GM18909 (cell line): ENCODE data around the gene TXNRD2.

Experiments
- ATAC-seq: cut with Tn5 transposase; IDR thresholded peaks from one replicate; pipeline ENCODE4 v1.9.1; 2021; ENCODE audit warnings: mild to moderate bottlenecking; ENCODE audit not compliant: unreplicated experiment, poor library complexity

Gene TXNRD2

DNA sequence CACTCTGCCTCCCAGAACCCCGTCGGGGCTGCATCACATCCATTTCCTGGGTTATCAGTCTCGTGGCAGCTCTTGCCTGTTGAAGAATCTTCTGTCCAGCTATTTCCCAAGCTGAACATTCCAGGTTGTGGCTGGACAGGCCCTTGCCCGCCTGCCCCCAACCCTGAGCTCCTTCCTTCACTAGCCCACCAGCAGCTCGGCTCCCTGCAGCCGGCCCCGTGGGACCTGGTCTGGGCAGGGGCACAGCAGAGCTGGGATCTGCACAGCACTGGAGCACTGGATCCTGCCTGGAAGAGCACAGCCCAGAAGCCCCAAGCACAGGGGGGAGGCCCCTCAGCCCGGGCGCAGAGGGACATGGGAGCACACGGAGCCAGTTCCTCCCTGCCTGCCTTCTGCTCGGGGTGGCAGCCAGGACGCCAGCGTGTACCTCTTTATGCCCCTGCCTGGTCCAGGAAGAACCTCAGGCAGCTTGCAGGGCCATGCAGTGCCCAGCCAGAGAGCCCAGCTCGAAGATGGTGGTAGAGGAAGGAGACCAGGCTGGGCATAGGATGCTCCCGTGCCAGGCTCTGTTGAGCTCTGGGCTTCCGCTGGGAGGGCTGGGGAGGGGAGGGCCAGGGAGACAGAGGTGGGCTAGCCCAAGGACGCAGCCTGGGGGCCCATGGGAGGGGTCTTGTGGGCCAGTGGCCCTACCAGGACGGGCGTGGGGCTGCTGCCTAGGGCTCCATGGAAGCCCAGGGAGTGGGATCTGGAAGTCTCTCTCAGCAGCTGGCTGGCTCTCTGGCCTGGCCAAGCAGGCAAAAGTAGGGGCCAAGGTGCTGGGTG, 70.4 kb downstream of the TXNRD2 start:
- ATAC-seq: no peak

GRCh38 chr22:19870153-19871022, 71.2 kb downstream of the TXNRD2 start:
- no peak for ATAC-seq

DNA sequence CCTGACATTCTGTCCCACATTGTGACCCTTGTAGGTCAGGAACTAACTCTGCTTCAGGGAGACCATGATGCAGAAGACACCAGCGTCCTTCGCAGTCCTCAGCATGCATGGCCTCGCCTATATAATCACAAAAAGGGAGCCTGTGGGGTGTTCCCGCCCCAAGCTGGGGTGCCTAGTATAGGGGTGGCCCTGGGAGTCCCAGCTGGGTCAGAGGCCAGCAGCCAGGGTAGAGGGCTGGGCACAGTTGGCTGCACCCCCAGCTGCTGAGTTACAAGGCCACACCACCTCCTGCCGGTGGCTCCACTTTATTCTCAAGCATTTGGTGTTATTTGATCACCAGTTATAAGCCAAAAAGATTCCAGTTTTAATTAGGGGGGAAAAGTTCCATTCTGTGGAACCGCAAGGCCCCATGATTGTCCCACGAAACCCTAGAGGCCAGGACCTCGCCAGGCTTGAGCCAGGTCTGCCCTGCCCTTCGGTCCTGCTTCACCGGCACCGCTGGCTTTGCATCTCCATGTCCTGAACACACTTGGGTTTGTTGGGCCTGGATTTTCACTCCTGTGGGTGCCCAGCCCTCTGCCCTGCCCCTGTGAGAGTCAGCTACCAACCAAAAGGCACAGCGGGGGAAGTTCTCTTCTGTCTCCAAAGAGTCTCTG, 72.0 kb downstream of the TXNRD2 start:
- ATAC-seq: no peak

DNA sequence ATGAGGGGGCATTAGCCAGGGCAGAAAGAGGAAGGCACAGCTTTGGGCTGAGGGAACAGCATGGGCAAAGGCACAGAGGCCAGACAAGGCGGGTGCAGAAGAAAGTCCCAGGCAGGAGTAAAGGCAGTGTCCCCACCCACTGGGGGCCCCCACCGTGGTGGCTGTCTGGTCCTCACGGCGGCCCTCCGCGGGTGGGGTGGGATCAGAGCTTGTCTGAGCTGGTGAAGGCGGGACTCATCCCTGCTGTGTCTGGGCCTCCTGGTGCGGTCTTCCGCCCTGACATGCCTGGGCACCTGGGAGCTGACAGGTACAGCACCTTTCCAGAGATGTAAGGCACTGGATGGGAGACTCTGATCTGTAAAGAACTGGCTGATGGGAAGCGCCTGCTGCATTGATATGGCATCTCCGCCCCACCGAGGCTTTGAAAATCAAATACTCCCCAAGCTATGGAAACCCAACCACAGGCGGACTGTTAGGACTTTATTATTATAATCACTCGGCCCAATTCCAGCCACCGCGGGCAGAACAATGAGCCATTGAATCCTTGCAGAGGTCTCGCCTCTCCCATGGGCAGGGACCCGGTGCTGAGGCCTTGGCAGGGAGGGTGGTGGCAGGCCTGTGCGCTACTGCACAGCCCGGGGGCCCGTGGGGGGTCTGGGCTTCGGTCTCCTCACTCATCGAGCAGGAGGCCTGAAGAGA, 72.7 kb downstream of the TXNRD2 start:
- no peak for ATAC-seq

- no peak for ATAC-seq
Measured at GRCh38 chr22:19868333-19868732, 73.3 kb downstream of the TXNRD2 start.

DNA sequence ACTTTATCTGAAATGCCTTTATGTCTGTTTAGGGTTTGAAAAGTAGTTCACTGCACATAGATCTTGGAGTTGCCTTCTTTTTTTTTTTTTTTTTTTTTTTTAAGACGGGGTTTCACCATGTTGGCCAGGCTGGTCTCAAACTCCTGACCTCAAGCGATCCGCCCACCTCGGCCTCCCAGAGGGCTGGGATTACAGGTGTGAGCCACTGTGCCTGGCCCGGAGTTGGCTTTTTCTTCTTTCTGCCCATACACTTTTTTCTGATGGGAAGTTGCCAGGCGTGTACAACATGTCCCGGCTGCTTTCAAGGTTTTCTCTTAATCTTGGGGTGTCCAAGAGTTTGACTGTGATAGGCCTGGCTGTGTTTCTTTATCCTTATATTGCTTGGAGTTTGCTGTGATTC, 74.0 kb downstream of the TXNRD2 start:
- no peak for ATAC-seq

GRCh38 chr22:19866665-19867009, 75.0 kb downstream of the TXNRD2 start:
- no peak for ATAC-seq

- no peak for ATAC-seq
Measured at GRCh38 chr22:19865141-19865829, 76.3 kb downstream of the TXNRD2 start.

DNA sequence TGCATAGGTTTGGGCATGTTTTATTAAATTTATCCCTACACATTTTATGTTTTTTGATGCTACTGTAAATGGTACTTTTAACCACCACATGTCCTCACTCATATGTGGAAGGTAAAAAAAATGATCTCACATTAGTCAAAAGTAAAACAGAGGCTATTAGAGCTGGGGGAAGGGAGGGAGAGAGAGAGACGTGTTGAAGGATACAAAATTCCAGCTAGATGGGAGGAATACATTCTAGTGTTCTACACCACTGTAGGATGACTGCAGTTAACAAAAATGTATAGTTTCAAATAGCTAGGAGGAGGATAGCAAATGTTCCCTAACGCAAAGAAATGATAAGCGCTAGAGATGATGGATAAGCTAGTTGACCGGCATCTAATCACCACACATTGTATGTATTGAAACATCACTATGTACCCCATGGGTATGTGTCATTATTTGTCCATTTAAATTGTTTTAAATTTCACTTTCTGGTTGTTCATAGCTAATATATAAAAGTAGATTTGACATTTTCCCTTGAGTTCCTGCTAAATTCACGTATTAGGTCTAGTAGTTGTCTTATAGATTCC, 77.0 kb downstream of the TXNRD2 start:
- no peak for ATAC-seq

- ATAC-seq: no peak
Measured at GRCh38 chr22:19863571-19863970, 78.0 kb downstream of the TXNRD2 start.

- no peak for ATAC-seq
Measured at GRCh38 chr22:19862619-19863246, 78.9 kb downstream of the TXNRD2 start.

- no peak for ATAC-seq
Measured at GRCh38 chr22:19859861-19860510, 81.6 kb downstream of the TXNRD2 start.

DNA sequence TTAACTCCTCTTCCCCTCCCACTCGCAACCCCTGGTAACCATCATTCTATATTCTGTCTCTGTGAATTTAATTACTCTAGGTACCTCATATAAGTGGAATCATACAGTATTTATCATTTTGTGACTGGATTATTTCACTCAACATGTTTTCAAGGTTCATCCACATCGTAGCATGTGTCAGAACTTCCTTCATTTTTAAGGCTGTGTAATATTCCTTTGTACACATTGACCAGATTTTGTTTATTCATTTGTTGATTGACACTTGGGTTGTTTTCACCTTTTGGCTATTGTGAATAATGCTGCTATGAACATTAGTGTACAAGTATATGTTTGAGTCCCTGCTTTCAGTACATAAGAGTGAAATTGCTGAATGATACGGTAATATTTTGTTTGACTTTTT, 84.2 kb downstream of the TXNRD2 start:
- ATAC-seq: no peak

DNA sequence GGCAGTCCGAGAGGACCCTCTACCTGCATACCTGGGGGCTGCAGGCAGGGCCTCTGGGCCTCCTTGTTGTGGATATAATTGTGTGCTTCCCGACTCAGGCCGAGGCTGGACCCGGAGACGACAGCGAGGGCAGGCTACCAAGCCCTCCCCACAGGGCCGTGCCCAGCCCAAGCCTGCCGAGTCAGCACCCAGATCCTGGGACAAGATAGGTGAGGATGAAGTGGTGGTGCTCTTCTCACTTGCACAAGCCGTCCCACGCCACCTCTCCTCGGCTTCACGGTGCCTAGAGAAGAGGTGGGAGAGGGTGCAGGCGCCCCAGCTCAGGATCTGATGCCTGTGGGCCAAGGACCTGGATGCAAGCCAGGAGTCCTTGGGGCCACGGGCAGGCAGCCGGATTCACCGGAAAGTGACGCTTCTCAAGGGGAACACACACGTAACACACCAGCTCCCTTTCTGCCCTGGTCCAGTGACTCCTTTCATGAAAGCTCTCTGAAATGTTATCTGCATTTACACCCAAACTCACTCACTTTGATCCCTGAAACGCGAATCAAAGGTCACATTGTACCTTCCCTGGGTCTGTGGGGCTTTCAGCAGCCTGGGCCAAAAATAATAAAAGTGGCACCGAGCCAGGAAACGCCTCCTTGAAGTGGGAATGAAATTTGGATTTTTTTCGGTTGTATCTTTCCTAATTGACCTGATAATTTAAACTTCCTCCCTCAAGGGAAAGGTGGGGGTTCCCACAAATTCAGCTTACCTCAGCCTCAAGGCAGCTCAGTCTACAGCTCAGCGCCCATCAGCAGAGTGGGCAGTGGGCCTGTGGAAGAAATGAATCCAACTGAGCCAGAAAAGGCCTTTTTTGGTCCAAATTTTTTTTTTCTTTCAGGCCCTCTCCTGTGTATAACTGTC, 85.9 kb downstream of the TXNRD2 start:
- ATAC-seq: peak; percentile 19

DNA sequence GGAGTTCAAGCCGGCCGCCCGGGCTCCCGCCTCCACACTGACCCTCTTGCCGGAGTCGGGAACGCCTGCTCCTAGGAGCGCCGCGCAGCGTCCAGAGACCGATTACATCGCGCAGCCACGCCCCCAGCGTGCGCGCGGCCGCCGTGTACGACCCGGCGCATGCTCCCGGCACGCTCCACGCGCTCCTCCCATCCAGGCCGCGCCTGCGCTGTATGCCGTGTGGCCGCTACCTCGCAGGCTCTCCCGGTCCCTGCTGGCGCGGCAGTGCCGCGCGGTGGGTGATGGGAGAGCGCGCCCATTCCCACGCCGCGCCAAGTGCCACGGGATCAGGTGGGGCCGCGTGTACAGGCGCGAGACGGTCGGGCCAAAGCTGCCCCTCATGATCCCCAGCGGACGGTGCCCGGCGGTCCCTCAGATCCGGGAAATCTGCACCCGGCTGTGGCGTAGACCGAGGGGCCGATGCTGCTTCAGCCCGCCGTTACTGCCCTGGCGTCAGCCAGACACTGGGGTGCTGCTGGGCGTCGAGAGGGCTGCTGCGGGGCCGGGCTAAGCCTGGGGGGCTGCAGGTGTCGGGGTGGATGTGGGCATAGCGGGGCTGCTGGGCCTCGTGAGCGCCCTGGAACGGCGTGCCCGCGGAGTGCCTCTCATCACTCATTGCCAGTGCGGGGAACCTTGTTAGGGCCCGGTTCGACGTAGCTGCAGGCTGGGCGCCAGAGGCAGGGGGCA, 86.7 kb downstream of the TXNRD2 start, which contains the start of the genes GNB1L and RTL10:
Gene GNB1L, minus strand, starts transcription at position 97 of the 726 bp plus-strand sequence. CDS start 33,519 bp downstream, outside the sequence.
Gene RTL10, minus strand, starts transcription at position 97 of the 726 bp plus-strand sequence. CDS start 2,613 bp downstream, outside the sequence.
- ATAC-seq: peak; percentile 79

GRCh38 chr22:19853879-19854777, 87.5 kb downstream of the TXNRD2 start:
- ATAC-seq: peak; percentile 7
